ENCODE data around the gene CACHD1. TPM values are rescaled to one million over a fixed set of nuclear protein-coding genes. Genes with fewer than 3 reads are reported as not detected.

Gene CACHD1
- total and polyA plus RNA-seq, 2 of the 4 experiments (the other 2 are of a cell fraction): 2.9 to 5.9 TPM

- in situ Hi-C loops (cut with MboI; ENCODE audit: low sequenced_read_pairs): no loop called here
Observed at GRCh38 chr1:64685765-64686341, 215.9 kb downstream of the CACHD1 start.

More at GRCh38 chr1:64685765-64686341, 215.9 kb downstream of the CACHD1 start:
- Histone ChIP-seq H3K14ac (replicated peaks; ENCODE audit: low read depth, low read length) (no peak overlapping the region), H4K20me1 (ENCODE audit: insufficient read depth, low read length) (no peaks in the 10 kb centered on the region), H2AK9ac (replicated peaks; ENCODE audit: low read depth, low read length, poor library complexity) (no peak overlapping the region), H3K9me3 (ENCODE audit: control insufficient read depth, insufficient read depth, low read length) (no peaks in the 10 kb centered on the region), H2BK120ac (ENCODE audit: low read depth, low read length) (no peak overlapping the region), H3K56ac (ENCODE audit: extremely low read depth, insufficient read depth, low read length) (no peak overlapping the region), H3K4ac (ENCODE audit: low read depth, low read length) (no peak overlapping the region), H3K79me1 (ENCODE audit: low read depth in 1 of 2, low read length in 2 of 2) (no peaks in the 10 kb centered on the region), H4K5ac (ENCODE audit: low read depth, low read length) (no peak overlapping the region), H3K9me1 (ENCODE audit: insufficient read depth, low read length) (peaks cover 10% of the 10 kb centered on the region; the same call in 1 of the 2 replicates), H3K4me3 (ENCODE audit: insufficient read depth, low read depth, low read length) (no peak overlapping the region), H3K36me3 (ENCODE audit: control insufficient read depth, insufficient read depth, low read length) (no peaks in the 10 kb centered on the region), H2AK5ac (ENCODE audit: low read depth, low read length) (no peak overlapping the region), H2BK15ac (ENCODE audit: low read depth, low read length) (no peak overlapping the region), H3K18ac (ENCODE audit: low read depth, low read length) (no peak overlapping the region), H2AFZ (replicated peaks; ENCODE audit: low read length, poor library complexity) (no peak overlapping the region), H3K4me2 (ENCODE audit: low read depth, low read length) (no peak overlapping the region), H4K91ac (ENCODE audit: insufficient read depth, low read depth, low read length) (no peak overlapping the region), H3K27ac (ENCODE audit: insufficient read depth, low read length) (no peak overlapping the region), H4K8ac (ENCODE audit: low read depth in 2 of 2, low read length in 2 of 2) (no peak overlapping the region), H3K9ac (ENCODE audit: low read depth, low read length) (no peak overlapping the region), H2BK5ac (ENCODE audit: low read depth, low read length, poor library complexity, severe bottlenecking) (no peak overlapping the region), H3K27me3 (ENCODE audit: control insufficient read depth, insufficient read depth, low read length) (no peaks in the 10 kb centered on the region), H3K4me1 (ENCODE audit: control insufficient read depth, insufficient read depth, low read length) (peaks cover 5% of the 10 kb centered on the region), H3K23ac (ENCODE audit: low read depth, low read length) (no peak overlapping the region), H2BK20ac (ENCODE audit: low read depth, low read length) (no peak overlapping the region)
- no peak for ATAC-seq (ENCODE audit: low read depth)
- DNase-seq: no peak
- no CpG with 5 or more reads among the region's 6 CpGs for WGBS, 2 experiments (ENCODE audit: extremely low coverage in 2 of 2, insufficient read length in 1 of 2)
- intact Hi-C loops (cut with micrococcal nuclease): loop anchor here (1.0 to 5.0 kb wide), 4 partner anchors 59 to 1001 kb away; partner anchors contain the start of gene RAVER2
- POLR2A ChIA-PET (ENCODE audit: unreplicated experiment): interaction anchor here (0.7 kb wide), 1 partner anchor 16 kb away, joined by 3 read pairs; no protein-coding TSS in a partner anchor
- TF ChIP-seq RAD21 (IDR thresholded peaks at IDR 0.05; ENCODE audit: low read length): no peak
- TF ChIP-seq MAZ (IDR thresholded peaks at IDR 0.05; ENCODE audit: borderline replicate concordance, low read depth, low read length): no peak
- TF ChIP-seq MXI1 (IDR thresholded peaks at IDR 0.05; ENCODE audit: borderline replicate concordance, low read depth, low read length): no peak
- no peak for TF ChIP-seq CEBPB (IDR thresholded peaks at IDR 0.05; ENCODE audit: low read depth, low read length)
- TF ChIP-seq ELK1 (IDR thresholded peaks at IDR 0.05; ENCODE audit: borderline replicate concordance, low read depth, low read length): no peak
- TF ChIP-seq MAFK (IDR thresholded peaks at IDR 0.05; ENCODE audit: low read depth, low read length): no peak
- TF ChIP-seq POLR2A (IDR thresholded peaks at IDR 0.05; ENCODE audit: low read depth, low read length): no peak
- no peak for TF ChIP-seq RCOR1 (IDR thresholded peaks at IDR 0.05; ENCODE audit: insufficient replicate concordance, low read length)
- no peak for TF ChIP-seq RFX5 (IDR thresholded peaks at IDR 0.05; ENCODE audit: low read depth, low read length)
- TF ChIP-seq CTCF (conservative IDR thresholded peaks at IDR 0.05; ENCODE audit: low read depth, low read length): no peak
- no peak for TF ChIP-seq USF2 (IDR thresholded peaks at IDR 0.05; ENCODE audit: low read depth, low read length)
- no peak for TF ChIP-seq FOS (IDR thresholded peaks at IDR 0.05; ENCODE audit: low read depth, low read length)
- TF ChIP-seq CHD1 (IDR thresholded peaks at IDR 0.05; ENCODE audit: low read depth, low read length): no peak
- no peak for TF ChIP-seq NFE2L2 (IDR thresholded peaks at IDR 0.05; ENCODE audit: low read depth, low read length)
- TF ChIP-seq BHLHE40 (IDR thresholded peaks at IDR 0.05; ENCODE audit: low read depth, low read length): no peak
- no peak for TF ChIP-seq SMC3 (IDR thresholded peaks at IDR 0.05; ENCODE audit: low read depth, low read length)
- dilution Hi-C loops (cut with HindIII; ENCODE audit: low sequenced_read_pairs, unreplicated experiment): no loop called here
- no TSS peak for BruUV-seq (replicated peaks)
- CTCF ChIA-PET: interaction anchor here (0.5 kb wide), 1 partner anchor 8 kb away, joined by 3 read pairs; no protein-coding TSS in a partner anchor
